ENCODE data around the gene ZMYM3. TPM values are rescaled to one million over a fixed set of nuclear protein-coding genes. Genes with fewer than 3 reads are reported as not detected.
"Not testable (repeated sequence)": the region's sequence is repeated elsewhere in the genome, so short reads cannot be mapped to it uniquely, and the experiment has no call there.

The ZMYM3 gene
- total and polyA plus RNA-seq, 2 donors (not counting 1 experiment from before 2014, with no cell fraction given) = 13.4 to 16.8 TPM

DNA sequence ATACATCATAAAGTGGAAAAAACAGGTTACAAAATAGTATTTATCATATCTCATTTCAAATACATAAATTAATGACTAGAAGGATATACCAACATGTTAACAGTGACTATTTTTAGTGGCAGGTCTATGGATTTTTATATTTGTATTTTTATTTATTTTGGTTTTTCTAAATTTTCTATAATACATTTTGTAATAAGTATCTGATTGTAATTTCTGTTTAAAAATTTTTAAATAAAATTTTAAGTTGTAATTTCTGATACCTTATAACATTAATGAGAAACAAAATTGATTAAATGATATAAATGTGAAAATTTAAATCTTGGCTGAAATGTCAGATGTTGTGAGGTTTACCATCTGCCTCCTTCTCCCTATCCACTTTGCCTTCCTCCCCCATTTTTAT lies 32.0 kb upstream of the ZMYM3 start:
- Histone ChIP-seq H4K20me1 (ENCODE audit: control insufficient read depth, extremely low read depth, insufficient read depth, low read length) (no peaks in the 10 kb centered on the region), H3K36me3 (ENCODE audit: control insufficient read depth, insufficient read depth, low read length) (no peaks in the 10 kb centered on the region), H2AFZ (ENCODE audit: low read length) (no peak overlapping the region), H3K9me3 (ENCODE audit: control insufficient read depth, insufficient read depth, low read depth, low read length) (no peaks in the 10 kb centered on the region), H3K27me3 (ENCODE audit: control insufficient read depth, insufficient read depth, low read length) (no peaks in the 10 kb centered on the region), H3K27ac (ENCODE audit: insufficient read depth, low read length) (no peak overlapping the region), H3K9ac (ENCODE audit: insufficient read depth, low read length) (no peak overlapping the region), H3K4me3 (replicated peaks in 1 of 4; ENCODE audit: control extremely low read depth in 1 of 4, insufficient read depth in 1 of 4, low read depth in 3 of 4, low read length in 4 of 4) (peak overlapping the region; percentile 73 to 97 (median 74)), H3K4me1 (ENCODE audit: control insufficient read depth, extremely low read depth, insufficient read depth, low read length) (no peaks in the 10 kb centered on the region), H3K79me2 (ENCODE audit: control insufficient read depth, insufficient read depth, low read length) (peaks cover 56% of the 10 kb centered on the region), H3K4me2 (ENCODE audit: extremely low read depth, insufficient read depth, low read length) (peak overlapping the region; percentile 75)
- DNase-seq (ENCODE audit: low read depth in 2 of 2) = no peak
- TF ChIP-seq, protein P1, sequence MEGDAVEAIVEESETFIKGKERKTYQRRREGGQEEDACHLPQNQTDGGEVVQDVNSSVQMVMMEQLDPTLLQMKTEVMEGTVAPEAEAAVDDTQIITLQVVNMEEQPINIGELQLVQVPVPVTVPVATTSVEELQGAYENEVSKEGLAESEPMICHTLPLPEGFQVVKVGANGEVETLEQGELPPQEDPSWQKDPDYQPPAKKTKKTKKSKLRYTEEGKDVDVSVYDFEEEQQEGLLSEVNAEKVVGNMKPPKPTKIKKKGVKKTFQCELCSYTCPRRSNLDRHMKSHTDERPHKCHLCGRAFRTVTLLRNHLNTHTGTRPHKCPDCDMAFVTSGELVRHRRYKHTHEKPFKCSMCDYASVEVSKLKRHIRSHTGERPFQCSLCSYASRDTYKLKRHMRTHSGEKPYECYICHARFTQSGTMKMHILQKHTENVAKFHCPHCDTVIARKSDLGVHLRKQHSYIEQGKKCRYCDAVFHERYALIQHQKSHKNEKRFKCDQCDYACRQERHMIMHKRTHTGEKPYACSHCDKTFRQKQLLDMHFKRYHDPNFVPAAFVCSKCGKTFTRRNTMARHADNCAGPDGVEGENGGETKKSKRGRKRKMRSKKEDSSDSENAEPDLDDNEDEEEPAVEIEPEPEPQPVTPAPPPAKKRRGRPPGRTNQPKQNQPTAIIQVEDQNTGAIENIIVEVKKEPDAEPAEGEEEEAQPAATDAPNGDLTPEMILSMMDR (conservative IDR thresholded peaks at IDR 0.05 in 1 of 2, IDR thresholded peaks at IDR 0.05 in 1 of 2; ENCODE audit: low read depth in 1 of 2, low read length in 2 of 2) = no peak
- no peak for TF ChIP-seq EZH2 (IDR thresholded peaks at IDR 0.05; ENCODE audit: low read length, missing control alignments)

DNA sequence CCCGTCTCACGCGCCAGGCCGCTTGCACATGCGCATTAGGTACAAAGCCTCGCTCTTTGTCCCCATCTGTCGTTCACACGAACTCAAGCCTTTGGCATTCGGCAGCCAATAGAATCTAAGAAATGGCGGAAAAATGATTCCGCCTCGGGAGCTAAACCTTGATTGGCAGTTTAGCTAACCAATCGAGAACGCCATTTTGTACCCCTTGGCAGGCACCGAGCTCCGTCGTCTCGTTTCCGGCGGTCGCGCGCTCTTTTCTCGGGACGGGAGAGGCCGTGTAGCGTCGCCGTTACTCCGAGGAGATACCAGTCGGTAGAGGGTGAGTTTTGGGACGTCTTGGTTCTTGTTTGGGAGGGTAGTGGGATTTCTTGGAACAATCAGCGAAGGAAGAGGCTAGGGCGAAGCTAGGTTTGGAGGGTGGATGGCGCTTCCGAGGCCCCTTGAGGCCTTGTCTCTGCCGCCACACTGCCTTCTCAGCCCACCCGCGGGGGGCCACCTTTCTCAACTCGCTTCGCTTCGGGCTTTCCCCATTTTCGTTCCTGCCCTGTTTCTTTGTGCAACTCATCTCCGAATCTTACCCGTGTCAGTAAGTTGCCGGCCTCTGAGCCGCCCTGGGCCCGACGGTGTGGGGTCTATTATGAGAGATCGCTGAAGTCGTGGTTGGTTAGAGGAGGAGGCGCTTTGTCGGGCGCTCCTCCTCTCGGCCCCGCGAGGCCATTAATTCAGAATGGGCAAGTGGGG lies 29.6 kb upstream of the ZMYM3 start, which contains the start of gene NONO:
TSS of gene NONO (plus strand) at position 233 of the 741 bp plus-strand sequence. CDS start 7,003 bp downstream, outside the sequence.
- Histone ChIP-seq H3K9ac (ENCODE audit: insufficient read depth, low read length) (peak within 1 kb of the TSS; percentile 84), H3K4me2 (ENCODE audit: extremely low read depth, insufficient read depth, low read length) (peak within 1 kb of the TSS; percentile 38), H3K9me3 (ENCODE audit: control insufficient read depth, insufficient read depth, low read depth, low read length) (no peaks in the 10 kb centered on the region), H3K79me2 (ENCODE audit: control insufficient read depth, insufficient read depth, low read length) (peaks cover 48% of the 10 kb centered on the region), H3K36me3 (ENCODE audit: control insufficient read depth, insufficient read depth, low read length) (no peaks in the 10 kb centered on the region), H3K4me3 (replicated peaks in 1 of 4; ENCODE audit: control extremely low read depth in 1 of 4, insufficient read depth in 1 of 4, low read depth in 3 of 4, low read length in 4 of 4) (peak within 1 kb of the TSS; percentile 73 to 97 (median 74)), H2AFZ (ENCODE audit: low read length) (peak within 1 kb of the TSS; percentile 57), H4K20me1 (ENCODE audit: control insufficient read depth, extremely low read depth, insufficient read depth, low read length) (no peaks in the 10 kb centered on the region), H3K27ac (ENCODE audit: insufficient read depth, low read length) (peak within 1 kb of the TSS; percentile 96), H3K4me1 (ENCODE audit: control insufficient read depth, extremely low read depth, insufficient read depth, low read length) (no peaks in the 10 kb centered on the region), H3K27me3 (ENCODE audit: control insufficient read depth, insufficient read depth, low read length) (no peaks in the 10 kb centered on the region)
- DNase-seq (ENCODE audit: low read depth in 2 of 2) = peak; percentile 99
- TF ChIP-seq, protein P1 (conservative IDR thresholded peaks at IDR 0.05 in 1 of 2, IDR thresholded peaks at IDR 0.05 in 1 of 2; ENCODE audit: low read depth in 1 of 2, low read length in 2 of 2) = no peak
- no peak for TF ChIP-seq EZH2 (IDR thresholded peaks at IDR 0.05; ENCODE audit: low read length, missing control alignments)

DNA sequence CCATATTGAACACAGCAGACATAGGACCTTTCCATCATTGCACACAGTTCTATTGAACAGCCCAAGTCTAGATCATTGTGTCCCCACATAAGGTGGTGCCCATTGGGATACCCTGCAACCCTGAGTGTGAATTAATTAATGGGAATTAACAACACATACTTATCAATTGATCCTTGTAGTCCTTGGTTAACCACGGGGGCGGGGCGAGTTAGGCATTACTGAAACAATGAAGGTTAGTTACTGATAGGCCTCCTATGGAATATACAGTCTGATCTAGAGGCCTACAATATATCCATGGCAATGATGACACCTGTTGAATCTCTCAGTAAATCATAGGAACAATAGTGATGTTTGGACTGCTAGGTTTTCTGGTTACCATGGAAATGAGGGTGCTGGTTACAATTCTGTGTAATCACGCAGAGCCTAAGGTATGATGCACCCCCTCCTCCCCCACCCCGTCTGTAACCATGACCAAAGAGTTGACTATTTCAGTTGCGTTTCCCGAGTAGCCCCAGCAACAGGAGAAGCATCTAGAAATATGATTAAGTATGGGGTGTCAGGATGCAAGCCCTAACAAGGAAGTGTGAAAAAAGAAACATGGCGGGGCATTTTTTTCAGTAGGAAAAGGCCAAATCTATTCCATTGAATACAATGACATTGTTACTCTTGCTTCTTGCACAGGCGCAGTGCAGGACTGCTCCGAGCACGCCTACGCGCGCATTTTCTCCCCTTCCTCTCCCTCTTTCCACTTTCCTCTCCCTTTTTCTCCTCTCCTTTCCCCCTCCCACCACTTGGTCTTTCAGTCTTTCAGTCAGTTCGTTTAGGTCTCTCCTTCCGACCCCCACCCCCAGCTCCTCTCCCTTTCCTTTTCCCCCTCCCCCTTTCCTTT lies 28.8 kb upstream of the ZMYM3 start:
- no peaks in the 10 kb centered on the region for H3K27me3 ChIP-seq (ENCODE audit: control insufficient read depth, insufficient read depth, low read length)
- no peaks in the 10 kb centered on the region for H3K36me3 ChIP-seq (ENCODE audit: control insufficient read depth, insufficient read depth, low read length)
- TF ChIP-seq EZH2 (IDR thresholded peaks at IDR 0.05; ENCODE audit: low read length, missing control alignments) = no peak
- TF ChIP-seq, protein P1 (conservative IDR thresholded peaks at IDR 0.05 in 1 of 2, IDR thresholded peaks at IDR 0.05 in 1 of 2; ENCODE audit: low read depth in 1 of 2, low read length in 2 of 2) = no peak
- no peaks in the 10 kb centered on the region for H4K20me1 ChIP-seq (ENCODE audit: control insufficient read depth, extremely low read depth, insufficient read depth, low read length)
- H3K9me3 ChIP-seq (ENCODE audit: control insufficient read depth, insufficient read depth, low read depth, low read length) = no peaks in the 10 kb centered on the region
- no peaks in the 10 kb centered on the region for H3K4me1 ChIP-seq (ENCODE audit: control insufficient read depth, extremely low read depth, insufficient read depth, low read length)
- peak overlapping the region; percentile 59 for H3K9ac ChIP-seq (ENCODE audit: insufficient read depth, low read length)
- DNase-seq (ENCODE audit: low read depth in 2 of 2) = peak in 1 of 2 donors; percentile 66
- H3K4me3 ChIP-seq (replicated peaks in 1 of 4; ENCODE audit: control extremely low read depth in 1 of 4, insufficient read depth in 1 of 4, low read depth in 3 of 4, low read length in 4 of 4) = peak overlapping the region; percentile 34 to 63 (median 48)
- peak overlapping the region; percentile 57 for H2AFZ ChIP-seq (ENCODE audit: low read length)
- no peak overlapping the region for H3K4me2 ChIP-seq (ENCODE audit: extremely low read depth, insufficient read depth, low read length)
- H3K27ac ChIP-seq (ENCODE audit: insufficient read depth, low read length) = peak overlapping the region; percentile 93
- peaks cover 42% of the 10 kb centered on the region for H3K79me2 ChIP-seq (ENCODE audit: control insufficient read depth, insufficient read depth, low read length)

DNA sequence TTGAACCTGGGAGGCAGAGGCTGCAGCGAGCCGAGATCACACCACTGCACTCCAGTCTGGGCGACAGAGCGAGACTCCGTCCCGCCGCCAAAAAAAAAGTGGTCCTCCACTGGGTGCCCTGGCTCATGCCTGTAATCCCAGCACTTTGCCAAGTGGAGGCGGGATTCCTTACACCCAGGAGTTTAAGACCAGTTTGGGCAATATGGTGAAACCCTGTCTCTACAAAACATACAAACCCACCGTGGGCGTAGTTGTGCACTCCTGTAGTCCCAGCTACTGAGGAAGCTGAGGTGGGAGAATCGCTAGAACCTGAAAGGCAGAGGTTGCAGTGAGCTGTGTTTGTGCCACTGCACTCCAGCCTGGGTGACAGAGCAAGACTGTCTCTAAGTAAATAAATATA lies 27.4 kb upstream of the ZMYM3 start:
- not testable (repeated sequence) for H3K27ac ChIP-seq (ENCODE audit: insufficient read depth, low read length); H3K27me3 ChIP-seq (ENCODE audit: control insufficient read depth, insufficient read depth, low read length); H3K4me2 ChIP-seq (ENCODE audit: extremely low read depth, insufficient read depth, low read length); H3K4me3 ChIP-seq (replicated peaks in 1 of 4; ENCODE audit: control extremely low read depth in 1 of 4, insufficient read depth in 1 of 4, low read depth in 3 of 4, low read length in 4 of 4); H3K9me3 ChIP-seq (ENCODE audit: control insufficient read depth, insufficient read depth, low read depth, low read length); H3K4me1 ChIP-seq (ENCODE audit: control insufficient read depth, extremely low read depth, insufficient read depth, low read length); H2AFZ ChIP-seq (ENCODE audit: low read length); DNase-seq (ENCODE audit: low read depth in 2 of 2); H3K36me3 ChIP-seq (ENCODE audit: control insufficient read depth, insufficient read depth, low read length); H3K9ac ChIP-seq (ENCODE audit: insufficient read depth, low read length); H4K20me1 ChIP-seq (ENCODE audit: control insufficient read depth, extremely low read depth, insufficient read depth, low read length)
- peaks cover 28% of the 10 kb centered on the region for H3K79me2 ChIP-seq (ENCODE audit: control insufficient read depth, insufficient read depth, low read length)

Measured in fibroblast of lung (primary cell).